Measurements from ENCODE around the gene SEMA5A.

Gene SEMA5A

GRCh38 chr5:9091896-9092662, 453.8 kb downstream of the SEMA5A start:
- no peak for DNase-seq

GRCh38 chr5:9090381-9091026, 455.4 kb downstream of the SEMA5A start:
- no peak for DNase-seq

DNA sequence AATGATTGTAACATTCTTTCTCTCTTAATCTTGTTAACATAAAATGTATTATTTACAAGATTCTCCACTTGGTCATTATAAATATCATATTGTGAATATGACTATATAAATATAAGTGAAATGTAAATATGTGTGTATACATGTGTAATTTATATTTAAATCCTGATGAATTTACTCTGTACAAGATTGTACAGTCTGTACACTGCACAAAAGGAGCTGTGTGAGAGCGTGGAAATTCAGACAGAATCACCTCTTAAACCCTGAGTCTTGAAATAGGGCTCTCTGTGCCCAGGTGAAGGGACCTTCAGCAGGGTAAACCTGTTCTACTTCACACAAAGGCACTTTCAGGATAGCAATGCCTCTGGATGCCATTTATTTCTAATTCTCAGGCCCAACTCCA, 456.0 kb downstream of the SEMA5A start:
- DNase-seq: no peak

DNA sequence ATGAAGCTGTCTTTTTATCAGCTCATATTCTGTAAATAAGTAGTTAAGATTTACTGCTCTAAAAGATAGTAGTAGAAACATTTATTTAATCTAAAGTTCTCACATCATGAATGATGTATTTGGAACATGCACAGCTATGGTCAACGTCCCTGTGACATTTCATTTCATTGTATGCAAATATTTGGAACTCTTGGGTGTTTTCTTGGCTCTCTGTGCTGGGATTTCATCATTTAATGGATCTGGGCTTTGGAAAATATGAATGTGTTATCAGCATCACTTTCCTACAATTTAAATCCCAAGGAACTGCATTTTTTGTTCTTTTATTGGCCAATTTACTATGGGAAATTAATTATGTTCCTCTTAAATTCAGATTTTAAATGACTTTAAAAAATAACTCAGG, 462.9 kb downstream of the SEMA5A start:
- no peak for DNase-seq

- DNase-seq: no peak
These were observed 473.2 kb downstream of the SEMA5A start for GRCh38 chr5:9072701-9073100.

DNA sequence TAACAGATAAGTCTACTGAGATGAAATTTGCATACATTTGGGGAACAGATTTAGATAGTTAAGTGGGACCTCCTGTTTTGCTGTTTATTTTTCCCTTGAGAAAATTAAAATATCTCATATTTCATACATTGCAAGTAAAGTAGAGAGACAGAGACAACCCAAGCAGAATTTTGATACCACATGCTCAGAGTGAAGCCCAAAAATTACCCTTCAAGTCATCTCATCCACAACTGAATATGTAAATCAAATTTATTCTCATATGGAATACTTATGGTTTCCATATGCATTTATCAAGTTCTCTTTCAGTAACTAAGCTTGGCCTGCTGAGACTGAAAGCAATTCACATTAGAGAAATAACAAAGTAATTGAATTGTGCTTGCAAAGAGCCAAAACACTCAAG, 474.4 kb downstream of the SEMA5A start:
- no peak for DNase-seq

- no peak for DNase-seq
These were observed 474.8 kb downstream of the SEMA5A start for GRCh38 chr5:9071074-9071473.

GRCh38 chr5:9069650-9070049, 476.2 kb downstream of the SEMA5A start:
- no peak for DNase-seq

GRCh38 chr5:9067154-9067553, 478.7 kb downstream of the SEMA5A start:
- no peak for DNase-seq

- DNase-seq: no peak
These were observed 479.5 kb downstream of the SEMA5A start for GRCh38 chr5:9066349-9066748.

DNA sequence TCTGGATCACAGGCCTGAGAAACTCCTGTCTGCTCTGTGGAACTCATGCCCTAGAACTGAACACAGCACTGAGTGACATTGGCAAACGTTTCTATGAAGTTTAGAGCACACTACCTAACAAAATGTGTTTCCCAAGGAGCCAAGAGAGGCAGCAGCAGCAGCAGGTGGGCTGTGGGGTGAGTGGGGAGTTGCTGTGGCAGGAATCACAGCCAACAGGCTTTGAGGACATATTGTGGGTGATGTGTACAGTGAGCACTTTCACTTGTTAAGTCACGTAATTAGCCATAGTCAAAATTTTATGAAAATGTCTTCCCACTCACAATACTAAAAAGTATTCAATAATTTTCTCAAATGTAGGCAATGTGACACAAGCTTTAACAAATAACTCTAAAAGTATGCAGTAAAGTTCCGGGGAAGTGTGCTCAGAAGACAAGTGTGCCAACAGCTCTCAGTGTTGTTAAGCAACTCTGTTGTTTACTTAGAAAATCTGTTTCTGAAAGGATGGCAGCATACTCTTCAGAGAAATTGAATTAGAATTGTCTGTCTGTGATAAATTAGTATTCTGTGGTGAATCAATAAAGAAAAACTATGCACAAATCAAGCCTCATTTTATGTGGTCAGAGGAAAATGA, 482.1 kb downstream of the SEMA5A start:
- no peak for DNase-seq

DNA sequence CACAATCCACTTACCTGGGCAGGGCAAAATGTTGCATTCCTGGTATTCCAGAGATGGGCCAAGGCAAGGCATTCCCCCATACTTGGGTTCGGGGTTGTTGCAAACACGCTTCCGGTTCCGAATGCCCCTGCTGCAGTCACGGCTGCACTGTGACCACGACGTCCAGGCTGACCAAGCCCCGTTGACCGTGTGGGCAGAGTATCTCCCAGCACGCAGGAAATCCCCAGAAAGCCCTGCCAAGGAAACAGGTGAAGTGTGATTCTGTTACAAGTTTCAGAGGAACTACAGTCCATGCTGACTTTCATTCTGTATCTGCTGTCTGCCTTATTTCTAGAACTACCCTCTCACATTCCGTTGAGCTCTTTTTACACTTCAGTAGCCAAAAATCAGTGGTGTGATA, 483.0 kb downstream of the SEMA5A start:
- no peak for DNase-seq

GRCh38 chr5:9059920-9060691, 485.8 kb downstream of the SEMA5A start:
- no peak for DNase-seq

GRCh38 chr5:9058666-9059065, 487.2 kb downstream of the SEMA5A start:
- DNase-seq: no peak

- DNase-seq: no peak
These were observed 487.7 kb downstream of the SEMA5A start for GRCh38 chr5:9058161-9058560.

DNA sequence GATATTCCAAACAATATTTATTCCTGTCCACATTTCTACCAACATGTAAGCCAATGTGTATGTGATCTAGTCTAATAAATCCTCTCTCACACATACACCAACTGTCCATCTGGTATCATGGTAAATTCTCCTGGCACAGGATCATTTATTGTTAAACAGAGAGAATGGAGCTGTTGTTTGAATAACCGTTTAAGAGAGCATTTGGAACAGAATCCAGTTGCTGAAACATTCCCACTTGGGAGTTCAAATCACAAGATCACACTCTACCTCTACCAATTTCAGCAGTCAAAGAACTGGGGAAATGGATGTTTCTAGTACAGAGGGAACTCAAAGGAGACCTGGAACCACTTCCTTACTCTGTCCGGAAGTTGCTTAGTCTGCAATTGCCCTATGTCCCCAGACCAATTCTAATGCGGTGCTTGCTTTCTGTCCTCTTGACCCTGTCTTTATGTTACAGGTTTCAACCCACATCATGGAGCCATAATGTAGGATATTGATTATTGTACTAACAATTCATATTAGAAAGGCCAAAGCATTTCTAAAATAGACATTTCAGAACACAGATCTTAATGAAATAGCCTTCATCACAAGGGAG, 488.4 kb downstream of the SEMA5A start:
- DNase-seq: no peak

DNA sequence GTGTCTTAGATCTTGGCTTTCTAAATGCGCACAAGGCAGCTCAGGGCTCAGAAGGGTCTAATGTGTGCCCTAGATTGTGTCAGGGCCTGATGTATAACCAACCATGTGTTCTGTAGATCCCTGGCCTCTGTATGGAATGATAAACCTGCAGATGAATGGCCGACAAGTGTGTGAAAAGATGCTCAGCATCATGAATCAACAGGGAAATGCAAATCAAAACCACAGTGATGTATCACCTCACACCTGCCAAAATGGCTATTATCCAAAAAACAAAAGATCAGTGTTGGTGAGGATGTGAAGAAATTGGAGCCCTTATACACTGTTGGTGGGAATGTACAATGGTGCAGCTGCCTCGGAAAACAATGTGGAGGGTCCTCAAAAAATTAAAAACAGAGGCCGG, 489.8 kb downstream of the SEMA5A start:
- DNase-seq: no peak

GRCh38 chr5:9054821-9055589, 490.9 kb downstream of the SEMA5A start:
- DNase-seq: no peak

DNA sequence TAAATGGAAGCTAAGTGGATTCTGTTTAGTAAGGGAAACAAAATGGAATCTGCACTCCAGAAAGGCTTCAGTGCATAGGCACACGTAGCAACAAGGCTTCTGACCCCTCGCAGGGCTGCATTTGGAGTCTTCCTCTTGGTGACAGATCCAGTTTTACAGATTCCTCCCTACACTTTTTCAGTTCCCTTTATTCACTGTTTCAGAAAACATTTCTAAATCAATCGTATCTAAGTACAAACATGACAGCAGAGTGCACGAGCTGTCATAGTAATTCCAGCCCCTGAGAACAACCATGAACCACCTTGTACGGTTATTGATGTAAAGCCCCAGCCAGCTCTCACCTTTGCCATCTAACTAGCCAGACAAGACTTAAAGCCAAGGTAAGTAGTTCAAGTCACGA, 491.6 kb downstream of the SEMA5A start:
- DNase-seq: no peak

- DNase-seq: no peak
These were observed 493.5 kb downstream of the SEMA5A start for GRCh38 chr5:9052421-9052820.

- no peak for DNase-seq
These were observed 494.1 kb downstream of the SEMA5A start for GRCh38 chr5:9051779-9052178.

DNA sequence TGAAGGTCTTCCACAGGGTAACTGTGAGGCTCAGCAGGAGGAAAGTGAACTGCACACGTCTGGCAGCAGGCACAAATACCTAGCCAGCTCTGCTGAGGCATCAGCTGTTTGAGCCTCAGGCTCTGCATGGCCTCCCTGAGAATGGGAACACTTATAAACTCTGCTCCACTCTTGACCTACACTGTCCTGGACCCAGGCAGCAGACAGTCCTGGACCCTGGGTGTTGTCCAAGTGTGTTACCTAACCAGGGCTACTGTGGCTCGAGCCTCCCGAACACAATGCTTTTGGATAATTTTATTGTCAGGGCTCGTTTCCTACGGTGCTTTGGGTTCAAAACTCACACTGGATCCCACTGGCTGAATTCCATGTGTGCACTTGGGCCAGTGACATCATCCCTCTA, 497.9 kb downstream of the SEMA5A start:
- DNase-seq: no peak
